Measurements from ENCODE around the gene ZC3H13.

ZC3H13 gene

DNA sequence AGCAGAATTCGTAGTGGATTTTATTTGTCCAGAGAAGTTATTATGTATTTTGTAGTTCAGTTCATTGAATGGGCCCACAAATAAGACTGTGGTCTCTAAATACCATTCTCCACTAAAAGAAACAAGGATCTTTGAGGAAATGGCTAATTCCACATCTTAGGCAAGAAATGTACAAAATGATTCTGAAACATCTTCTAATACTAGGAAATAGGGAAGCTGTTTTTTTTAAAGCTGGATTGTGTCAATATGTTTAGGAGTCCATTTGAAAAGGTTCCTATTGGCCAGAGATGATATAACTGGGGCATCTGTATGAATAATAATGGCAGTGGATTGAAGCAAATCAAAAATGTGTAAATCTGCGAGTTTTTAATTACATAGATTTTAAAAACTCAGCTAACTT, 112.5 kb downstream of the ZC3H13 start:
- DNase-seq (ENCODE audit: low read depth) = no peak

DNA sequence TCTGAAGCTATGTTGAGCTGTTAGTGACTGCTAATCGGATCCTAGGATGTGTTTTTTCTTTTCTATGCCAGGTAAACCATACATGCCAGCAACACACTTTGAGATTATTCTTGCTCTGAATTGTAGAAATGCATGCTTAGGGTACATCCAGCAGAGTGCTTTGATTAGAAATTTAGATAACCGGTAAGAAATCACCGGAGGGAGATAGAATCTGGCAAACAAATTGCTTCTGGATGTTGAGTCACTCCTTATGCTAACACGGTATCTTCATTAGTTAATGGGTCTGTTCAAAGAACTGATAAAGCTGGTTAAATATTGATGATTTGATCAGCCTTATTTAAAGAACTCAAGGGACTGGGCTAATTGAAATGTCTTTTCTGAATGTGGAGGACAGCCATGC, 115.9 kb downstream of the ZC3H13 start:
- no peak for DNase-seq (ENCODE audit: low read depth)

DNA sequence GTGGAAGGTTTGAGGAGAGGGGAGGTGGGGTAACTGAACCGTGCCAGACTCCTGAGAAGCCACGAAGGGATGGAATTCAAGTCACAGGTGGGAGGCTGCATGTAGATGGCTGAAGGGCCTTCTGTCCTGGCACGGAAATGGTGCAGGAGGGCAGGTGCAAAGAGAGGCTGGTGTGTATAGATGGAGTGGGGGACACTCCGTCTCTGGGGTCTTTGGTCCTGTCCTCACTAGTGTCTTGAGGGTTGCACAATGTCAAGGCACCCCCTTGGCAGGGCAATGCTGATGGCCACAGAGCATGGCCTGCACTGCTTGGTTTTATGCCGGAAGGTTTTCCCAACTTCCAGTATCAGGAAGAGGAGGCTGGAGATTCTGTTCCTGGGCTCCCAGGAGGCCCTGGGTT, 118.3 kb downstream of the ZC3H13 start:
- no peak for DNase-seq (ENCODE audit: low read depth)

DNA sequence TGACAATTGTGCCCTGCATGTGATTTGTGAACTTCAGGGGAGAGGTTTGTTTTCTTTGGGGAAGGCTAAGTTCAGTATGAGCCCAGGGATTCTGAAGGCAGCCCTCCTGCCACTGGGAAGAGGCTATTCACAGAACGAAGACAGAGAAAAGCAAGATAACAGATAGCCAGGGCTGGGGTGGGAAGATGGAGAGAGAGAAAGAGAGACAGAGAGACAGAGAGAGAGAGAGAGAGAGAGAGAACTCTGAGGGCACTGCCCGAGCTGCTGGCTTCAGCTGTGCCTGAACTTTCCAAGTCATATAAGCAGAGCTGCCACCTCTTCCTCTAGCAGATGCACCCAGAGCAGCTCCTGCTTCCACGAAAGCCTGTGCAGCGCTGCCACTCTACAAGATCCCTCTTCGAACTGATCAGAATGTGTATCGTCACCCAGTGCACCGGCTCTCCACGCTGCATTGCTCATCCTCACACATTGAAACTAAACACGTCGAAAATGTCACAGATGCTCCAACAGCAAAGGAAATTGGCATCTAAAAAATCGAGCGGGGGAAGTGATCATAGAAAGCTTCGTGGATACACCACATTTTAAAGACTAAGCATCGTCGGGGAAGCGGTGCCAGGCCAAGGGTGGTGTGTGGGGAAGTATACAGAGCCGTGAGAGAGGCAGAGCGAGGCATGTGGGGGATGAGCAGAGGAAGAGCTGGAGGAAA, 119.2 kb downstream of the ZC3H13 start:
- DNase-seq (ENCODE audit: low read depth) = no peak

DNA sequence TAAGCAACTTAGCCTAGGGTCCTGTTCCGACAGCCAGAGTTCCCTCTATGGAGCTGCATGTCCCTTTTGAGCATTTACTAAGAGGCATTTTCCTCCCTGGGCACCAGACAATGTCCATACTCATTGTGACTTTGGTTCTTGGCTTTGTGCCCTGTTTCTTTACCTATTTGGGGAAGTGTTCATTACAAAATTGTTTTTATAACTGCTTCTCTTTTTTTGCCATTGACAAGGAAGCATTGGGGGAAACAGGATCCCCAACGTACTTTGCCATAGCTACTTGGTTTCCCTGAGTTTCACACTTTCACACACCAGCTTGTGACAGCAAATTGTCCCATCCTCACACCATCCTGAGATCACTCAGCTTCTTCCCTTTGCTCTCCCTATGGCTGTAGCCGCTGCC, 119.9 kb downstream of the ZC3H13 start:
- no peak for DNase-seq (ENCODE audit: low read depth)

DNA sequence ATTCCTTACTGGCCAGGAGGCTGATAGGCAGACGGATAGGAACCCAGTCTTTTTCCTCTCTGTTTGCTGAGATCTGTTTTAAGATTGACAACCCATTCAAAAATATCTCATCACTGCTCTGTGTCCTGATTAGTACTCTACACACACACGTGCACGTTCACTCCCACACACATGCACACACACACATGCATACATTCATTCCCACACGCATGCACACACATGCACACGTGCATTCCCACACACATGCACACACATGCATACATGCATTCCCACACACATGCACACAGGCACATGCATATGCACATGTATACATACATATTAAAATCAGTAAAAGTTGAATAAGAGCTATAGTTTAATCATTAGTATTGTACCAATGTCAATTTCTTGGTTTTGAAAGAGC, 120.4 kb downstream of the ZC3H13 start:
- DNase-seq (ENCODE audit: low read depth) = no peak

DNA sequence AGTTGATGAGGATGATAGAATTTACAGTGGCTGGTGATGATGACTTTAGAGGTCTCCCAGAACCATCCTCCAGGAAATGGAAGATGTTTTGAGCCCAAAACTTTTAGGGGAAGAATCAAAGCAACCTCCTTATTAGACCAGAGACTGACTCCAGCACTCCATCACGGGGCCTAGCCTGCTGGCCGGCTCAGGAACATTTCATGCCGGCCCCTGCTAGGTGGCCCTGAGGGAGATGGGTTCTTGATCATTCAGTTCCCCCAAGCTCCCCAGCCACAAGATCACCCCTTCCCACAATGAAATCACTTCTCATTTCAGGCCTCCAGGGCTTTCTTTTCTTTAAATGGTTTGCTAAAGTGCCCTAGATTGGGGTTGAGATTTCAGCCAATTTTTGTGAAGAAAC, 121.3 kb downstream of the ZC3H13 start:
- DNase-seq (ENCODE audit: low read depth) = no peak

DNA sequence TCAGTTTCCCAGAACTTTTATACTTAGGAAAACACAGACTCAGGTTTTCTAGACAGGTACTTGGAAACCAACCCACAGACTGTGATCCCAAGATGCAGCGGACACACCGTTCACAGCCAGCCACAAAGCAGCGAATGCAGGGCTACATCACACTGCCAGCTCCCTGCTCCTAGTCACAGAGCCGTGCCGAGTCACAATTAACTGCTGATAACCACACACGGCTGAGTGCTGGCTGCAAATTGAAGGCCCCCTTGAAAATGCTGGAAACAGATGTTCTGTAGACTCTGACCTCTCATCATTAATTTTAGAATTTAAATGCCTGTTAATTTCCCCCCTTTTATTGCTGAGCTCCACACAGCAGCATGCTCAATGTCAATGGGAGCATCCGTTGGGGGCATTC, 122.4 kb downstream of the ZC3H13 start:
- DNase-seq (ENCODE audit: low read depth) = no peak

DNA sequence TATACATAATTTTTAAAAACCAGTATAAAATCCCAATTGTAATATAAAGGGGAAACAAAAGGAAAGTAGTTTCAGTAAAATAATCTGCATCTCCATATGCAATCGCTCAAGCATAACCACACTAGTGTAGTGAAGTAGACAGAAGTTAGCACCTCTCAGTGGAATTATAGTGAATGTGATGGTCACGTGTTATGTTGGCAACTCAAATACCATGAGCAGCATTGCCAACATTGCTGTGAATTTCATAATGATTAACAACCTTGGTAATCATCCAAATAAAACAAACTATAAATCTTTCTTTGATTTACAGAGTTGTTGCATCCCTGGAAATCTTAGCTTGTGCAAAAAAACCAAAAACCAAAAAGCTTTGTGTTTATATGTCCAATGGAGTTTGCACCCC, 123.7 kb downstream of the ZC3H13 start:
- no peak for DNase-seq (ENCODE audit: low read depth)

DNA sequence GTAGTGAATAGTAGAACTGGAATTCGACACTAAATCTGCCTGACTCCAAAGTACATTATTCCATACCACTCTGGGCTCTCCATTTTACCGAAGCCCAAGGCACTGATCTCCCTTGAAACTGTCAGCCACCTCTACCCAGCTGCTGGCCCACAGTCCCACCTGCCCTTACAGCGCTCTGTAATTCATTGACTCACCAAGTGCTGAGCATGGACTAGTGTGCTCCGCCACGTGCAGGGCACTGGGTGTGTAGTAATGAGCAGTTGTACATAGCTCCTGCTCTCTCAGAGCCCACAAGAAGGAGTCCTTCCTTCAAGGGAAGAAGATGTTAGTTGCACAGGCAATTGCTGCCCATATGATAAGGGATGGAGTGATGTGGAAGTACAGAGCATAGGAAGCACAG, 124.4 kb downstream of the ZC3H13 start:
- DNase-seq (ENCODE audit: low read depth) = no peak

DNA sequence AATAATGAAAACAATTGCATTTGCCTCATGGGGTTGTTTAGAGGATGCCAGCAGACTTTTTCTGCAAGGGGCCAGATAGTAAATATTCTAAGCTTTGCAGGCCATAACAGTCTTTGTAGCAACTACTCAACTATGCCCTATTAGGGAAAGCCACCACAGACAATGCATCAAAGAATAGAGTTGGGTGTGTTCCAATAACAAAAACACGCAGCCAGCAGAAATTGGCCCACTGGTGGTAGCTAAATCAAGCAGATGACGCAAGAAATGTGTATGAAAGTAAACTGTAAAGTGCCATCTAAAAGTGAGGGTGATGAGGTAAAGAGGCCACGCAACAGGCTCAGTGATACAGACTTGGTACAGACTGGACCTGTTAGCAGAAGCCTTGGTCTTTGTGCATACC, 125.8 kb downstream of the ZC3H13 start:
- no peak for DNase-seq (ENCODE audit: low read depth)

DNA sequence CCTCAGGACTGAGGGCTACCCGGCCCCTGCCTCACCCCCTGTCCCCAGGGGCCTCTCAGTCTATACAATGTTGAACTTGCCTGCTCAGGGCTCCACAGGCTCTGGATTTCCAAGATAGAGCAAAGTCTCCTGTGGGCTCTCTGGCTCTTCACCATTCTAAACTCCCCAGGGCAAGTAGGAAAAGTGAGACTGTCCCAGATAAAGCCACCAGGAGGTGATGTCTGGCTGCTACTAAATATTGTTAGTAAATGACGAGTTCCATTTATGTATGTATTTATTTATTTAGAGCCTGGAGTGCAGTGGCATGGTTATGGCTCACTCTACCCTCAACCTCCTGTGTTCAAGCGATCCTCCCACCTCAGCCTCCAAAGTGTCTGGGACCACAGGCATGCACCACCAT, 127.4 kb downstream of the ZC3H13 start:
- DNase-seq (ENCODE audit: low read depth) = no peak

DNA sequence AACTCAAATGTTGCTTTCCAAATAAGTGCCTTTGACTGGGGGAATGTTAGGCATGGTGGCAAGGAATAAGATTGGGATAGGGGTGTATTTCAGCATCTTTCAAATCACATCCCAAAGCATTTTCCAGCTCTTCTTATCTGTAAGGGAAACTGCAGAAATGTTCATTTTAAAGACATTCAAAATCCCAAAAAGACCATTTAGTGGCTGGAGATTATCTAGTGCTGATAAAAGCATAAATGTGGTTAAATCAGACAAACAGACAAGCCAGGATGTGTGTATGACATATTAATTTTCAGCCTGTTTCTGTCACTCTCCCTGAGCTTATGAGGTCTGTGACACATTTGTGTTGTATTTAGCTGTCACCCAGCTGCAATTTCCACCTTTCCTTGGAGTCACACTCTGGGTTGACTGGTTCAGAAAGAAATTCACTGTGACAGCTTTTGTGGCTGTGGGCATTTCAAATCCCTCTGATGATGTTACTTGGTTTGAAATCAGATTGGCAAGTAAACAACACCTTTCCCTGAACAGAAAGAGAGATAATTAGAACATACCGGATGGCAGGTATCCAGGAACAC, 131.3 kb downstream of the ZC3H13 start:
- no peak for DNase-seq (ENCODE audit: low read depth)

DNA sequence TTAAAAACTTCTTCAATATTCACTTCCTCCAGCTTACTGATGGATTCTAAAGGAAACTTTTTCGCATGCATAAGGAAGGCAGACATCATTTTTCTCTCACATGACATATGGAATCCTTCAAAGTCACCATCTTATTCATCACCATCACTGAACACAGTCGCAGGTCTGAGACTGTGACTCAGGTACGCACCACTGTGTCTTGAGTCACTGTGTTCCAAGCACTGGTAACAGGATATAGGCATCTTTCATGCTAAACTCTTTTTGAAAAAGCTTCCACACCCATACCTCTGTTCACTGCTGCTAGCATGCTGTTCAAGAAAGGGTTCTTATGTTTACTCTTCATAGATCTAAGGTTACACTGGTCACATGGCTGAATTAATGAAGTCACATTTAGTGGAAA, 133.9 kb downstream of the ZC3H13 start:
- DNase-seq (ENCODE audit: low read depth) = no peak

DNA sequence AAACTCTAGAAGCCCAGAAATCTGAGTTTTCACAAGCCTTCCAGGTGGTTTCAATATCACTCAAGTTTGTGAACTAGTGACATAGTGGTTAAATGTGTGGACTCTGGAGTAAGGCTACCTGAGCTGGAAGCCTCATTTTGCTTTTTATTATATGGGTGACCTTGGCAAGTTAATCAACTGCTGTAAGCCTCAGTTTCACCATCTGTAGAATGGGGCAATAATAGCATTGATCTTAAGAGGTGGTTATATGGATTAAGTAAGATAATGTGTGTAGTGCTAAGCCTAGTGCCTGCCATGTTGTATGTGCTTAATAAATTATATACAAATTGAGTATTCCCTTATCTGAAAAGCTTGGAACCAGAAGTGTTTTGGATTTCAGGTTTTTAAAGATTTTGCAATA, 135.5 kb downstream of the ZC3H13 start:
- DNase-seq (ENCODE audit: low read depth) = no peak

DNA sequence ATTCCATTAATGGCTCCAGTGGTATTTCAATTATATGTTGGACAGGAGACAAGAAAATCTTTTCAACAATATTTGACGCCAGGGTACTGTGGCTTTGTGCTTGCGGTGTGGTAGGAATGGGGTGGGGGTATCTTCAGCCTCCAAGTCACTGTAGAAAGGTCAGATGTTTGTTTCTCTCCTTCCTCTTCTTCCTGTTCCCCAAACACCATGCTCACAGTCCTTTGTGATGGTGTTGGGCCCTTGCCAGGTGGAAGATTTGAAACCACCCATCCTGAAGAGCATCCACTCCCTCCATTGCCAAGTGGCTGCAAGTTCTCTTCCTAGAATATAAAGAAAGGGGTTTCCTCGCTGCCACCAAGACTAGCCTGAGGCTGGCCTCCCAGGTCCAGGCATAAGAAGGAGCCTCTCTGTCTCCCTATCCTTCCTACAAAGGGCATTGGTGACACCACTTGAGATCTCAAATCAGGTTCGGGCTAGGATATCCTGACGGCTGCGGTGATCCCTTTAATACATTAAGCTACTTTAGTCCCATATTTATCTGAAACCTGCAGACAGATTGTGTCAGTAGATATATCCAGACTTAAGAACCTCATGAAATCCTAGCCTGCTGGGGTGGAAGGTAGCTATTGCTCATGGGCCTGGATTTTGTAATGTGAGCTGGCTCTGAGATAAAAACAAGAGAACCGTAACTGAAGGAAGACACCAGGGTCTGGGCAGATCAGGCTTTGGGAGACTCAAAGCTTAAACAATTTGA, 136.7 kb downstream of the ZC3H13 start:
- DNase-seq (ENCODE audit: low read depth) = no peak

DNA sequence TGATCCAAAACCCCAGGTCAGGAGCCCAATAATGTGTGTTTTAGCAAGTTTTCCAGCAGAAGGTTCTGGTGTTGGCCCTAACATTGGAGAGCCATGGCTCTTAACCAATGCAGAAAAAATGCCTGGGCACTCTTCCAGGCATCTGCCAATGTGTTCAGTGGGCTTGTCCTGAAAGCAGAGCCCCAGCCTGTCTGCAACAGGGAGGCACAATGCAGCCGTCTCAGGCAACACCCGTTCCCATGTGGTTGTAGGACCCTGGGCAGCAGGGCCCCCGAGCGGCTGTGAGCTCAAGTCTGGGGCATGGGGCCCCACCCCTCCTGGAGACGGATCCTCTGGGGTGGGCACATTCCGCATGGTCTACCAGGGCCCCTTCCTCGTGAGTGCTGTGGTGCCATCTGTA, 142.9 kb downstream of the ZC3H13 start:
- no peak for DNase-seq (ENCODE audit: low read depth)

DNA sequence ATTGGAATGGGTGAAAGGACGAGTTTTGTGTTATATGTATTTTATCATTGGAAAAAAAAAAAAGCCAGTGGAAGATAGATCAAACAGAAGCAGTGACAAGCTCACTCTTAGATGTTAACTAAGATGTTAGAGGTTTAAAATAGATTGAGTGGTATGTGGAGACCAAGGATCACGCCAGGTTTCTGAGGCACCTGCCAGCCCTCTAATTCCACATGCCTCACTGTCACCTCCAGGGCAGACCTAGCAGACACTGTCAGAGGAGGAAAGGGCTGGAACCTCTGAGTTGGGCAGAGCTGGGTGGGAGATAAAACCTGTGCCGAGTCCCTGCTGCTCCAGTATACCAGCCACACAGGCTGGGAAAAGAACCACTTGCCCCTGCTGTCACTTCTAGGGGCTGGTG, 143.5 kb downstream of the ZC3H13 start:
- DNase-seq (ENCODE audit: low read depth) = no peak

DNA sequence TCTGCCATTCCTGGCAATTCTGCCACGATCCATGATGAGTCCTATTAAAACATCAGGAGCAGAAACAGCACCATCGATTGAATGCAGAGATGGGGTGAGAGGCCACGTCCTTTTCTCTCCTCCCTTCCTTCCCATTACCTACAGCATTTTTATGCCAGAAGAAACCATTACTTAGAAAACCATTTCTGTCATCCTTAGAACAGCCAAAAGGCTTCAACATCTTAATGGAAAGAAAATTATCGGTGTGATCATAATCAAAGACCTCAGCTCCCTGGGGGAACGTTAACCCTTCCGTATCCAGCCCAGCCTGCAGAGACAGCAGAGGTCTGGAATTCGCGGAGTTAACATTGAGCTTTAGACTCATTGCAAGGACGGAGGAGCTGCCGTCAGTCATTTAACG, 145.0 kb downstream of the ZC3H13 start:
- no peak for DNase-seq (ENCODE audit: low read depth)

All from activated T-helper 1 cell treated with Interleukin-2 at 50 U/mL for 16 hours (primary cell).